ENCODE data around the gene TEX22. TPM values are rescaled to one million over a fixed set of nuclear protein-coding genes. Genes with fewer than 3 reads are reported as not detected.

The TEX22 gene
- total RNA-seq, 1 donor from 2014 or later = 0.99 TPM

DNA sequence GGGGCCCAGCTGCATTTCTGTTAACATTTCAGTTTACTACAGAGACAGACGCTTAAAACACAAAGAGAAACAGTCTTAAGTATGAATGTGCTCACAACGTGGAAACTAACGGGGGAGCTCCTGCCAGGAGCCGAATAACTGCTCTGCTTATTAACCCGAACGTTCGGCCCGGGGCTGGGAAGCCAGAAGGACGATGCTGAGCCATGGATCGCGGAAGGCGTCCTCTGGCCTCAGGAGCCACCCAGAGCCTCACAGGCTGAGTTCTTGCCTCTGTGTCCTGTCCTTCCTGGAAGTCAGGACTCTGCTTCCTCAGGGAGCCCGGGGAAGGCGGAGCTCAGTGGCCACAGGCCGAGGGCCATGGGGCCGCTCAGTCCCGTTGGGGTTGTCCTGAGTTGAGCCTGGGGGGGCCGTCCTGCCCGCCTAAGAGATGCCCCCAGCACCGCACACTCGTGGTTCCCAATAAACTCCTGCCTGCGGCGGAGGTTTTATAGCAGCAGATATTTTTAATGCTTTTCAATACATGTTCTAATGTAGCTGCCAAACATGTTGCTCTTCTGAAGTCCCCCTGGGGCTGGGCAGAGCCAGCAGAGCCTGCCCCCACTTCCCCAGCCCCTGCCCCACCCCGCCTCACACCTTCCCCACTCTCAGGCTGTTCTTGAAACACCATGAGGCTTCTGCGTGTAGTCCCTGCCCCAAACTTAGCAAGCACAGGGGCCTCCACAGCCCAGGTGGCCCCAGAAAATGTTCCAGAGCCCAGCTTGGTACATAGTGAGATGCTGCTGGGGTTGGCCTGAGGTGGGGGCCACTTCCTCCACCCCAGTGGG is 3.4 kb upstream of the TEX22 start:
- intact Hi-C loops (cut with micrococcal nuclease) = no loop called here
- TF ChIP-seq, protein P1, sequence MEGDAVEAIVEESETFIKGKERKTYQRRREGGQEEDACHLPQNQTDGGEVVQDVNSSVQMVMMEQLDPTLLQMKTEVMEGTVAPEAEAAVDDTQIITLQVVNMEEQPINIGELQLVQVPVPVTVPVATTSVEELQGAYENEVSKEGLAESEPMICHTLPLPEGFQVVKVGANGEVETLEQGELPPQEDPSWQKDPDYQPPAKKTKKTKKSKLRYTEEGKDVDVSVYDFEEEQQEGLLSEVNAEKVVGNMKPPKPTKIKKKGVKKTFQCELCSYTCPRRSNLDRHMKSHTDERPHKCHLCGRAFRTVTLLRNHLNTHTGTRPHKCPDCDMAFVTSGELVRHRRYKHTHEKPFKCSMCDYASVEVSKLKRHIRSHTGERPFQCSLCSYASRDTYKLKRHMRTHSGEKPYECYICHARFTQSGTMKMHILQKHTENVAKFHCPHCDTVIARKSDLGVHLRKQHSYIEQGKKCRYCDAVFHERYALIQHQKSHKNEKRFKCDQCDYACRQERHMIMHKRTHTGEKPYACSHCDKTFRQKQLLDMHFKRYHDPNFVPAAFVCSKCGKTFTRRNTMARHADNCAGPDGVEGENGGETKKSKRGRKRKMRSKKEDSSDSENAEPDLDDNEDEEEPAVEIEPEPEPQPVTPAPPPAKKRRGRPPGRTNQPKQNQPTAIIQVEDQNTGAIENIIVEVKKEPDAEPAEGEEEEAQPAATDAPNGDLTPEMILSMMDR (IDR thresholded peaks at IDR 0.05; ENCODE audit: borderline replicate concordance) = no peak
- H3K36me3 ChIP-seq = peaks cover 15% of the 10 kb centered on the region
- H3K4me1 ChIP-seq = peaks cover 26% of the 10 kb centered on the region
- DNase-seq = no peak
- no peaks in the 10 kb centered on the region for H3K9me3 ChIP-seq (replicated peaks)
- no peak overlapping the region for H3K4me3 ChIP-seq
- no peaks in the 10 kb centered on the region for H3K27me3 ChIP-seq (ENCODE audit: low read depth)
- no peak overlapping the region for H3K27ac ChIP-seq (replicated peaks)

GRCh38 chr14:105395538-105395854 is 2.8 kb upstream of the TEX22 start:
- H3K9me3 ChIP-seq (replicated peaks) = no peaks in the 10 kb centered on the region
- intact Hi-C loops (cut with micrococcal nuclease) = no loop called here

DNA sequence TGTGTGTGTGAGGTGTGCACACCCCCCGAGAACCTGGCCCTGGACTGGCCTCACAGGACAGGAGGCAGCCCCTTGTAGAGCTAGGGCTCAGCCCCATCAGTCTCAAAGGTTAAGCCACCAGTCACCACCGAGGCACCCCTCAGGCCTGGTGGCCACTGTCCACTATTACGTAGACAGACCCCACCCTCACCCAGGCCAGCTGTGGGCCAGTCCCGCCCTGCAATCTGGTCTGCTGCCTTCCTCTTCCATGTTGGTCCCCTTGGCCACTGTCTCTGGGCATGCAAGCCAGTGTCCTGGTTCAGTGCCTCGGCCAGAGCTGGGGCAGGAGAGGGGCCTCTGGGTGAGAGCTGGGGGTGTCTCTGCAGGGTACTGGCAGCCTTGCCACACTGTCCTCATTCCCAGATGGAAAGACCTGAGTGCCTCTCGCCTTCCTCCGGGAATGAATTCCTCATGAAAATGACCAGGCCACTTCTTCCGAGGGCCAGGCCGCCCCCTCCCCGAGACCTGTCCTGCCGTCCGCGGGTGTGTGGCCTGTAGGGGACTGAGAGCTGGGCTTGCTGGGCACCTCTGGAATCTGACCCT is 897 bp upstream of the TEX22 start:
- Histone ChIP-seq H3K4me1 (peaks cover 30% of the 10 kb centered on the region), H3K9me3 (replicated peaks) (peaks cover 10% of the 10 kb centered on the region), H3K36me3 (peaks cover 27% of the 10 kb centered on the region), H3K27me3 (ENCODE audit: low read depth) (no peaks in the 10 kb centered on the region), H3K27ac (replicated peaks) (peak overlapping the region; percentile 97), H3K4me3 (peak overlapping the region; percentile 96)
- TF ChIP-seq, protein P1 (IDR thresholded peaks at IDR 0.05; ENCODE audit: borderline replicate concordance) = no peak
- peak; percentile 17 for DNase-seq
- intact Hi-C loops (cut with micrococcal nuclease) = no loop called here

More at GRCh38 chr14:105395538-105395854, 2.8 kb upstream of the TEX22 start:
- H3K4me1 ChIP-seq = peaks cover 30% of the 10 kb centered on the region
- TF ChIP-seq, protein P1 (IDR thresholded peaks at IDR 0.05; ENCODE audit: borderline replicate concordance) = no peak
- DNase-seq = no peak
- peaks cover 20% of the 10 kb centered on the region for H3K36me3 ChIP-seq
- H3K27me3 ChIP-seq (ENCODE audit: low read depth) = no peaks in the 10 kb centered on the region
- no peak overlapping the region for H3K27ac ChIP-seq (replicated peaks)
- no peak overlapping the region for H3K4me3 ChIP-seq

- Histone ChIP-seq H3K27ac (replicated peaks) (peak overlapping the region; percentile 97), H3K9me3 (replicated peaks) (peaks cover 23% of the 10 kb centered on the region), H3K36me3 (peaks cover 27% of the 10 kb centered on the region), H3K4me1 (peaks cover 30% of the 10 kb centered on the region), H3K27me3 (ENCODE audit: low read depth) (no peaks in the 10 kb centered on the region), H3K4me3 (peak overlapping the region; percentile 96)
- intact Hi-C loops (cut with micrococcal nuclease) = no loop called here
- DNase-seq = no peak
- TF ChIP-seq, protein P1 (IDR thresholded peaks at IDR 0.05; ENCODE audit: borderline replicate concordance) = no peak
Measured at GRCh38 chr14:105398726-105399465, 558 bp downstream of the TEX22 start.

- DNase-seq = no peak
- intact Hi-C loops (cut with micrococcal nuclease) = no loop called here
- Histone ChIP-seq H3K4me3 (peak overlapping the region; percentile 96), H3K36me3 (peaks cover 24% of the 10 kb centered on the region), H3K9me3 (replicated peaks) (peaks cover 28% of the 10 kb centered on the region), H3K27me3 (ENCODE audit: low read depth) (no peaks in the 10 kb centered on the region), H3K4me1 (peaks cover 30% of the 10 kb centered on the region), H3K27ac (replicated peaks) (peak overlapping the region; percentile 97)
- TF ChIP-seq, protein P1 (IDR thresholded peaks at IDR 0.05; ENCODE audit: borderline replicate concordance) = no peak
Measured at GRCh38 chr14:105399466-105399775, 1.1 kb downstream of the TEX22 start.
